Mesenchymal stem cell (in vitro differentiated cells and primary cell): ENCODE results near the gene TNF.

Source experiments
- DNase-seq: peaks from one replicate; pipeline ENCODE4 v3.0.0-alpha.2; 2013
- H2AFZ ChIP-seq: one replicate; pipeline ENCODE4 v1.6.1; 2013; ENCODE audit warnings: low read depth, mild to moderate bottlenecking, control low read depth, inconsistent platforms, low read length, moderate library complexity
- H2AK5ac ChIP-seq: 2 replicates; pipeline ENCODE4 v1.6.1; 2013; ENCODE audit warnings: low read length, moderate library complexity, mild to moderate bottlenecking, inconsistent platforms; ENCODE audit not compliant: severe bottlenecking
- H2BK120ac ChIP-seq: one replicate; pipeline ENCODE4 v1.6.1; 2013; ENCODE audit warnings: low read depth, mild to moderate bottlenecking, inconsistent platforms, low read length, moderate library complexity
- H2BK12ac ChIP-seq, 2 experiments: one replicate each; pipeline ENCODE4 v1.6.1; 2013; ENCODE audit warnings: inconsistent platforms in 2 of 2, low read length in 2 of 2, mild to moderate bottlenecking in 2 of 2, moderate library complexity in 2 of 2, control low read depth in 1 of 2
- H2BK15ac ChIP-seq: one replicate; pipeline ENCODE4 v1.6.1; 2013; ENCODE audit warnings: mild to moderate bottlenecking, low read depth, inconsistent platforms; ENCODE audit not compliant: poor library complexity, severe bottlenecking
- H2BK5ac ChIP-seq: 2 replicates; pipeline ENCODE4 v1.6.1; 2013; ENCODE audit warnings: low read depth, mild to moderate bottlenecking, low read length, control low read depth, inconsistent platforms; ENCODE audit not compliant: poor library complexity, severe bottlenecking
- H3K14ac ChIP-seq, 2 experiments: one replicate each; pipeline ENCODE4 v1.6.1; 2013; ENCODE audit warnings: inconsistent platforms in 2 of 2, low read length in 2 of 2, control low read depth in 1 of 2, mild to moderate bottlenecking in 1 of 2, moderate library complexity in 1 of 2
- H3K18ac ChIP-seq, 2 experiments: one replicate each; pipeline ENCODE4 v1.6.1; 2013; ENCODE audit warnings: inconsistent platforms in 2 of 2, low read length in 2 of 2, control low read depth in 1 of 2, low read depth in 1 of 2, mild to moderate bottlenecking in 1 of 2
- H3K23ac ChIP-seq, 2 experiments: one replicate each; pipeline ENCODE4 v1.6.1; 2013; ENCODE audit warnings: inconsistent platforms in 2 of 2, low read length in 2 of 2, mild to moderate bottlenecking in 2 of 2, moderate library complexity in 2 of 2, control low read depth in 1 of 2
- H3K27ac ChIP-seq: 2 replicates; pipeline ENCODE4 v1.5.1; 2013; ENCODE audit warnings: mild to moderate bottlenecking, moderate library complexity, low read length, control low read depth, inconsistent platforms; ENCODE audit not compliant: poor library complexity, severe bottlenecking
- H3K27me3 ChIP-seq, 2 experiments: 2 replicates each; pipeline versions ENCODE4 v1.6.1 to v1.7.0; 2013; ENCODE audit warnings: low read length in 2 of 2, mild to moderate bottlenecking in 2 of 2, moderate library complexity in 2 of 2, control low read depth in 1 of 2, inconsistent platforms in 1 of 2; ENCODE audit not compliant: control insufficient read depth in 1 of 2, insufficient read depth in 1 of 2
- H3K36me3 ChIP-seq, 2 experiments: 2 replicates each; pipeline versions ENCODE4 v1.6.1 to v1.7.0; 2013; ENCODE audit warnings: low read length in 2 of 2, control low read depth in 1 of 2, inconsistent platforms in 1 of 2, low read depth in 1 of 2, mild to moderate bottlenecking in 1 of 2; ENCODE audit not compliant: insufficient read depth in 2 of 2, control insufficient read depth in 1 of 2
- H3K4ac ChIP-seq, 2 experiments: one replicate each; pipeline ENCODE4 v1.6.1; 2013; ENCODE audit warnings: inconsistent platforms in 2 of 2, low read length in 2 of 2, mild to moderate bottlenecking in 2 of 2, moderate library complexity in 2 of 2, control low read depth in 1 of 2, low read depth in 1 of 2
- H3K4me1 ChIP-seq: 2 replicates; pipeline ENCODE4 v1.6.1; 2013; ENCODE audit warnings: low read depth, low read length, control low read depth; ENCODE audit not compliant: control insufficient read depth, insufficient read depth
- H3K4me2 ChIP-seq: 2 replicates; pipeline ENCODE4 v1.6.1; 2013; ENCODE audit warnings: low read length, mild to moderate bottlenecking, inconsistent platforms; ENCODE audit not compliant: poor library complexity, severe bottlenecking
- H3K4me3 ChIP-seq, 2 experiments: 2 replicates each; pipeline versions ENCODE4 v1.5.1 to v1.7.0; 2013; ENCODE audit warnings: low read length in 2 of 2, mild to moderate bottlenecking in 2 of 2, control low read depth in 1 of 2, low read depth in 1 of 2; ENCODE audit not compliant: insufficient read depth in 1 of 2
- H3K79me1 ChIP-seq: replicated peaks from 2 replicates; pipeline ENCODE4 v1.6.1; 2013; ENCODE audit warnings: mild to moderate bottlenecking, control low read depth, low read length, inconsistent platforms; ENCODE audit not compliant: poor library complexity, severe bottlenecking
- H3K9ac ChIP-seq: 2 replicates; pipeline ENCODE4 v1.7.0; 2013; ENCODE audit warnings: mild to moderate bottlenecking, low read length, moderate library complexity
- H3K9me3 ChIP-seq: 2 replicates; pipeline ENCODE4 v1.7.0; 2013; ENCODE audit warnings: mild to moderate bottlenecking, low read length; ENCODE audit not compliant: control insufficient read depth
- H4K8ac ChIP-seq: one replicate; pipeline ENCODE4 v1.6.1; 2013; ENCODE audit warnings: inconsistent platforms, mild to moderate bottlenecking, low read length, moderate library complexity
- H4K91ac ChIP-seq: one replicate; pipeline ENCODE4 v1.6.1; 2013; ENCODE audit warnings: mild to moderate bottlenecking, low read length, inconsistent platforms
- WGBS: methylation state at CpG from one replicate; pipeline ENCODE4 v1.1.7; 2013; ENCODE audit warnings: mixed read lengths; 5-methylcytosine and 5-hydroxymethylcytosine counted together

Gene TNF

GRCh38 chr6:31580807-31581433, 5.6 kb downstream of the TNF start:
- Histone ChIP-seq H3K18ac (peak overlapping the region; percentile 85 to 95), H3K4me3 (peak overlapping the region; percentile 78 to 97), H3K36me3 (no peaks in the 10 kb centered on the region), H2BK15ac (peak overlapping the region; percentile 71), H3K27ac (peak overlapping the region; percentile 41), H3K4ac (peak overlapping the region; percentile 85 to 87), H3K9me3 (no peaks in the 10 kb centered on the region), H3K4me1 (peaks cover 22% of the 10 kb centered on the region), H2AK5ac (no peak overlapping the region), H3K14ac (peak overlapping the region in 1 of 2 experiments; percentile 95), H3K27me3 (peaks cover 0 to 5% of the 10 kb centered on the region in 2 experiments), H2BK5ac (no peak overlapping the region), H3K9ac (peak overlapping the region; percentile 94), H2BK12ac (peak overlapping the region; percentile 54 to 77), H2BK120ac (peak overlapping the region; percentile 82), H3K4me2 (peak overlapping the region; percentile 64), H3K23ac (peak overlapping the region in 1 of 2 experiments; percentile 87), H2AFZ (peak overlapping the region; percentile 87), H3K79me1 (peaks cover 10% of the 10 kb centered on the region), H4K91ac (peak overlapping the region; percentile 81), H4K8ac (peak overlapping the region; percentile 97)
- under 1% methylated on average over 60 of the region's 62 CpGs for WGBS
- peak; percentile 85 for DNase-seq

DNA sequence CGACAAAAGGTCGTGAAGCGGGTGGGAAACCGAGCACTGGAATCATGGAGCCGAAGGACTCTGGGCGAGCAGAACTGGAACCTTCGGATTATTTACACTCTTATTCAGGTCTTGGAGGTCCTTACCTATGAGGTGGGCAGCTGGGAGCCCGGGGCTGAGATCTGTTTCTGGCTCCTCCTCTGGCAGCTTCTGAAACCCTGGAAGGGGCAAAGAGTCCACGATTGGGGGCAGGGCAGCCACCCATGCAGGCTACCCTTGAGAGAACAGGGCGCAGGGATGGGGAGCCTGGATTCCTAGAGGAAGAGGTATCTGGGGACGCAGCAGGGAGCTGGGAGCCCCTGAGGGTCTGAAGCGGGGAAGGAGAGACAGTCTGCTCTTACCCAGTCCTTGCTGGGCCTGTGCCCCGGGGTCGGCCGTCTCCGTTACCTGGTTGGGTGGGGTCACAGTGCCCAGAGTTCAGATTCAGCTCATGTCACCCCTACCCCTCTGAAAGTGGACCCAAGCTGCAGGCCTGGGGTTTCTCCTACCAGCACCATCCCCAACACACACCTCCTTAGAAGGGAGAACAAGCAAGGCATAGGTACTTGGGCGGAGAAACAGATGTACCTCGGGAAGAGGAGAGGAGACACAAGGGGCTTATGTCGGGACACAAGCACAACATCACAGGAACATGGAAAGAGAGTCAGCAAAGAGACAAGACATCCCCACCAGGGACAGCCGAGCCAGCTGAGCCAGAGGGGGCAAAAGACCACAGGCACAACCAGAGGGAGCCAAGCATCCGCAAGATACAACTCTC, 6.3 kb downstream of the TNF start:
- Histone ChIP-seq H3K4me2 (peak overlapping the region; percentile 64), H2AK5ac (peak overlapping the region; percentile 27), H2BK120ac (no peak overlapping the region), H3K18ac (peak overlapping the region; percentile 11 to 95), H2AFZ (peak overlapping the region; percentile 87), H3K79me1 (peaks cover 10% of the 10 kb centered on the region), H3K9me3 (no peaks in the 10 kb centered on the region), H4K91ac (no peak overlapping the region), H2BK5ac (no peak overlapping the region), H3K27me3 (peaks cover 0 to 8% of the 10 kb centered on the region in 2 experiments), H2BK12ac (peak overlapping the region in 1 of 2 experiments; percentile 54), H3K36me3 (no peaks in the 10 kb centered on the region), H3K27ac (no peak overlapping the region), H4K8ac (peak overlapping the region; percentile 97), H3K9ac (peak overlapping the region; percentile 94), H2BK15ac (no peak overlapping the region), H3K14ac (peak overlapping the region in 1 of 2 experiments; percentile 95), H3K4ac (peak overlapping the region; percentile 85 to 87), H3K23ac (peak overlapping the region in 1 of 2 experiments; percentile 87), H3K4me1 (peaks cover 23% of the 10 kb centered on the region), H3K4me3 (peak overlapping the region; percentile 78 to 97)
- no peak for DNase-seq
- 34% methylated on average over 21 of the region's 21 CpGs for WGBS

DNA sequence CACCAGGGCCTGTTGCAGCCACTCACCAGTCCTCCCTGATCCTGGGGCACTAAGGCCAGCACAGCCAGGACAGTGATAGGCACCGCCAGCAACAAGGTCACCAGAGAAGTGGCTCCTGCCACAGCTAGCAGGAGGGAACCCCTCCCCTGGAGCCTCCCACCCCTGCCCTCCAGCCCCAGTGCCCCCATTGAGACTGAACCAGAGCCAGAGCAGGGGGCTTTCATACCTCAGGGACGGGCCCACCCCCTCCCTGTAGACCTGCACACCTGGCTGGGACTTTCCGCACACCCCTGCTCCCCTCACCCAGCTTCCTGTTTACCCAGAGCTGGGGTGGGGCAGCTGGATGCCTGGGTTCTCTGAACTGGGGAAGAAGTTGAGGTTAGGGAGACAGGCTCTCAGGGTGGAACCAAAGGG, 6.9 kb downstream of the TNF start, which contains the start of gene LTB:
TSS of gene LTB (minus strand) at position 195 of the 414 bp plus-strand sequence. CDS start at position 188, 7 bp downstream.
- peak within 1 kb of the TSS in 1 of 2 experiments; percentile 95 for H3K14ac ChIP-seq

GRCh38 chr6:31585491-31585890, 10.1 kb downstream of the TNF start:
- Histone ChIP-seq H3K4me2 (no peak overlapping the region), H2BK15ac (no peak overlapping the region), H3K36me3 (no peaks in the 10 kb centered on the region), H2AFZ (no peak overlapping the region), H3K4me3 (no peak overlapping the region), H2BK12ac (no peak overlapping the region), H3K23ac (no peak overlapping the region), H4K8ac (peak overlapping the region; percentile 19), H2BK5ac (no peak overlapping the region), H3K18ac (no peak overlapping the region), H3K4me1 (peaks cover 18% of the 10 kb centered on the region), H3K9me3 (no peaks in the 10 kb centered on the region), H3K27ac (no peak overlapping the region), H3K79me1 (peaks cover 10% of the 10 kb centered on the region), H3K27me3 (peaks cover 0 to 15% of the 10 kb centered on the region in 2 experiments), H3K9ac (no peak overlapping the region), H4K91ac (no peak overlapping the region), H2AK5ac (no peak overlapping the region), H2BK120ac (no peak overlapping the region), H3K14ac (no peak overlapping the region), H3K4ac (no peak overlapping the region)
- WGBS = 68% methylated on average over 2 of the region's 2 CpGs
- DNase-seq = no peak

More for the DNA sequence above, 6.9 kb downstream of the TNF start, which contains the start of gene LTB:
- Histone ChIP-seq H3K9me3 (no peaks in the 10 kb centered on the region), H4K91ac (no peak within 1 kb of the TSS), H3K27me3 (peaks cover 0 to 8% of the 10 kb centered on the region in 2 experiments), H2BK15ac (no peak within 1 kb of the TSS), H2BK120ac (no peak within 1 kb of the TSS), H3K9ac (peak within 1 kb of the TSS; percentile 94), H3K27ac (no peak within 1 kb of the TSS), H3K4me1 (peaks cover 24% of the 10 kb centered on the region), H3K23ac (peak within 1 kb of the TSS in 1 of 2 experiments; percentile 87), H2BK5ac (no peak within 1 kb of the TSS), H3K4me2 (peak within 1 kb of the TSS; percentile 64), H3K36me3 (no peaks in the 10 kb centered on the region), H4K8ac (peak within 1 kb of the TSS; percentile 97), H3K18ac (peak within 1 kb of the TSS; percentile 11 to 95), H3K4ac (peak within 1 kb of the TSS; percentile 85 to 87), H2AK5ac (peak within 1 kb of the TSS; percentile 27), H2BK12ac (peak within 1 kb of the TSS in 1 of 2 experiments; percentile 55), H3K4me3 (peak within 1 kb of the TSS; percentile 78 to 97), H2AFZ (peak within 1 kb of the TSS; percentile 87), H3K79me1 (peaks cover 10% of the 10 kb centered on the region)
- no peak for DNase-seq
- WGBS = 88% methylated on average over 1 of the region's 3 CpGs
